Natural killer cell (primary cell): Measurements from ENCODE around the gene UNC13B. TPM values are rescaled to one million over a fixed set of nuclear protein-coding genes. Genes with fewer than 3 reads are reported as not detected.

Experiments used
- ATAC-seq, 3 donors: fragments of 150-1000 bp in 2 of 3; fragments of 200-7000 bp in 1 of 3; cut with Tn5 transposase; 1 replicate in 1 of 3; 2 replicates in 2 of 3; pipeline ENCODE4 v1.10.0; 2021; ENCODE audit warnings: mild to moderate bottlenecking in 2 of 3, moderate library complexity in 2 of 3
- DNase-seq, 2 donors: peaks; one replicate each; pipeline versions ENCODE4 v3.0.0 to v3.0.0-alpha.2; 2013 to 2021; ENCODE audit warnings: mixed read lengths in 1 of 2
- H3K27ac ChIP-seq: one replicate; pipeline ENCODE4 v1.5.1; 2013; ENCODE audit warnings: mild to moderate bottlenecking, low read length
- H3K27me3 ChIP-seq: one replicate; pipeline ENCODE4 v1.6.1; 2013; ENCODE audit warnings: low read length; ENCODE audit not compliant: control insufficient read depth, insufficient read depth
- H3K36me3 ChIP-seq: one replicate; pipeline ENCODE4 v1.6.1; 2013; ENCODE audit warnings: low read length; ENCODE audit not compliant: control insufficient read depth, insufficient read depth
- H3K4me1 ChIP-seq: one replicate; pipeline ENCODE4 v1.6.1; 2013; ENCODE audit warnings: low read length; ENCODE audit not compliant: control insufficient read depth, insufficient read depth
- H3K4me3 ChIP-seq: one replicate; pipeline ENCODE4 v1.5.1; 2013; ENCODE audit warnings: low read length
- H3K9me3 ChIP-seq: one replicate; pipeline ENCODE4 v1.6.1; 2013; ENCODE audit warnings: low read length; ENCODE audit not compliant: control insufficient read depth, insufficient read depth
- H3K27ac Mint-ChIP-seq, 2 donors: one replicate each; pipeline ENCODE4 v1.8.0; 2022; ENCODE audit warnings: mild to moderate bottlenecking in 2 of 2, mixed read lengths in 2 of 2, moderate library complexity in 1 of 2
- H3K27me3 Mint-ChIP-seq, 2 donors: one replicate each; pipeline ENCODE4 v1.8.0; 2022; ENCODE audit warnings: low read depth in 2 of 2, mixed read lengths in 2 of 2
- H3K36me3 Mint-ChIP-seq: one replicate; pipeline ENCODE4 v1.8.0; 2022; ENCODE audit warnings: mixed read lengths
- H3K4me1 Mint-ChIP-seq, 2 donors: one replicate each; pipeline ENCODE4 v1.8.0; 2022; ENCODE audit warnings: mixed read lengths in 2 of 2
- H3K4me3 Mint-ChIP-seq: one replicate; pipeline ENCODE4 v1.8.0; 2022; ENCODE audit warnings: mild to moderate bottlenecking, moderate library complexity, mixed read lengths
- H3K9me3 Mint-ChIP-seq, 2 donors: one replicate each; pipeline ENCODE4 v1.8.0; 2022; ENCODE audit warnings: mixed read lengths in 2 of 2
- WGBS: methylation state at CpG from one replicate; pipeline ENCODE4 v1.1.7; 2013; ENCODE audit warnings: missing lambda C conversion rate; ENCODE audit not compliant: insufficient coverage; 5-methylcytosine and 5-hydroxymethylcytosine counted together
- intact Hi-C: fragments of 100-400 bp; cut with micrococcal nuclease; formaldehyde crosslinking; loops from one replicate; pipeline ENCODE4 v1.14.2; 2022
- total RNA-seq, 4 donors: library from RNA; stranded (reverse); fragments of 120-200 nt in 1 of 4; gene quantifications; one replicate each; pipeline versions ENCODE4 v1.2.3 to v1.2.4, GENCODE V29; 2013 to 2022
- TF ChIP-seq, protein P1 (sequence below): fragments of 200-600 bp; IDR thresholded peaks from one replicate; pipeline ENCODE4 v1.8.0; 2022; ENCODE audit warnings: antibody characterized with exemption

The UNC13B gene
- total RNA-seq, 3 donors from 2014 or later (not counting 1 experiment from before 2014, with no cell fraction given) = 0.21 to 0.78 (median 0.27) TPM

DNA sequence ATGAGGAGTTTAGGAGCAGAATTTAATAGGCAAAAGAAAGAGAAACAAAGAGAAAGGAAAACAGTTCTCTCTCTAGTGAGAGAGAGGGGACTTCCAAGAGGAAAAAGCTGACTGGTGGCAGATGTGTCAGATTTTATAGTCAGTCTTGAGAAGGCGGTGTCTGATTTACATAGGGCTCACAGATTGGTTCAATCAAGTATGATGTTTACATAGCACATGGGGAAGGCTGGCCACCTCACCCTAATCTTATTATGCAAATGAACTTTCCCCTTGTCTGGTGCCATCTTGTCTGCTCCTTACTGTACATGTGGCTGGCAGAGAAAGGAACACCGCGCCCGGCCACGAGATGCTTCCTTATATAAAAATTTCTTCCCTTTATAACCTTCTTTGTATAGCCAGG lies 24.7 kb downstream of the UNC13B start:
- intact Hi-C loops = no loop called here
- TF ChIP-seq, protein P1, sequence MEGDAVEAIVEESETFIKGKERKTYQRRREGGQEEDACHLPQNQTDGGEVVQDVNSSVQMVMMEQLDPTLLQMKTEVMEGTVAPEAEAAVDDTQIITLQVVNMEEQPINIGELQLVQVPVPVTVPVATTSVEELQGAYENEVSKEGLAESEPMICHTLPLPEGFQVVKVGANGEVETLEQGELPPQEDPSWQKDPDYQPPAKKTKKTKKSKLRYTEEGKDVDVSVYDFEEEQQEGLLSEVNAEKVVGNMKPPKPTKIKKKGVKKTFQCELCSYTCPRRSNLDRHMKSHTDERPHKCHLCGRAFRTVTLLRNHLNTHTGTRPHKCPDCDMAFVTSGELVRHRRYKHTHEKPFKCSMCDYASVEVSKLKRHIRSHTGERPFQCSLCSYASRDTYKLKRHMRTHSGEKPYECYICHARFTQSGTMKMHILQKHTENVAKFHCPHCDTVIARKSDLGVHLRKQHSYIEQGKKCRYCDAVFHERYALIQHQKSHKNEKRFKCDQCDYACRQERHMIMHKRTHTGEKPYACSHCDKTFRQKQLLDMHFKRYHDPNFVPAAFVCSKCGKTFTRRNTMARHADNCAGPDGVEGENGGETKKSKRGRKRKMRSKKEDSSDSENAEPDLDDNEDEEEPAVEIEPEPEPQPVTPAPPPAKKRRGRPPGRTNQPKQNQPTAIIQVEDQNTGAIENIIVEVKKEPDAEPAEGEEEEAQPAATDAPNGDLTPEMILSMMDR = no peak
- Histone ChIP-seq H3K4me3 (no peak overlapping the region), H3K27ac (no peak overlapping the region), H3K4me1 (no peaks in the 10 kb centered on the region), H3K36me3 (no peaks in the 10 kb centered on the region), H3K9me3 (peaks cover 4% of the 10 kb centered on the region), H3K27me3 (no peaks in the 10 kb centered on the region)
- H3K4me3 Mint-ChIP-seq = no peak overlapping the region
- 93% methylated on average over 5 of the region's 5 CpGs for WGBS
- no peaks in the 10 kb centered on the region for H3K9me3 Mint-ChIP-seq
- no peaks in the 10 kb centered on the region for H3K4me1 Mint-ChIP-seq
- DNase-seq = no peak
- no peak for ATAC-seq
- no peaks in the 10 kb centered on the region for H3K27me3 Mint-ChIP-seq
- no peak overlapping the region for H3K27ac Mint-ChIP-seq
- H3K36me3 Mint-ChIP-seq = no peaks in the 10 kb centered on the region

DNA sequence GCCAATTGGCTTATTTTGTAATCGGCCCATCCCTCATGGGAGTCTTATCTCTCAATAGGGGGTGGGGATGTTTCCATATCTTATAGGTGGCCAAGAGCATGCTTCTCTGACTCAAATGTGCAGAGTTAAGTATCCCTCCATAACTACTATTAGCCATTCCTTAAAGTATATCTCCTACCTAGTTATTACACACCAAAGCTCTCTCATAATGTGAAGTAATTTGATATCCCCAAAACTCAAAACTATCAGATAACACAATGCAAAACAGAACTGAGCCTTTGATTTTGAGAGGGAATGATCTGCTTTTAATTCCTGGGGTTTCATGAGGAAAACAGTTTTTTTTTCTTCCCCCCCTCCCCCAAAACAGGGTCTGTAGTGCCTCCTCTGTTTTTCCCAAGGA lies 28.4 kb downstream of the UNC13B start:
- intact Hi-C loops = no loop called here
- Mint-ChIP-seq H3K27ac (no peak overlapping the region), H3K4me3 (no peak overlapping the region), H3K9me3 (peaks cover 0 to 2% of the 10 kb centered on the region in 2 donors), H3K4me1 (no peaks in the 10 kb centered on the region), H3K36me3 (no peaks in the 10 kb centered on the region), H3K27me3 (peaks cover 0 to under 1% of the 10 kb centered on the region in 2 donors)
- ATAC-seq (no peak), DNase-seq (no peak)
- Histone ChIP-seq H3K4me3 (no peak overlapping the region), H3K36me3 (no peaks in the 10 kb centered on the region), H3K4me1 (no peaks in the 10 kb centered on the region), H3K9me3 (peaks cover 21% of the 10 kb centered on the region), H3K27ac (no peak overlapping the region), H3K27me3 (no peaks in the 10 kb centered on the region)
- 100% methylated on average over 1 of the region's 1 CpG for WGBS
- TF ChIP-seq, protein P1 = no peak

DNA sequence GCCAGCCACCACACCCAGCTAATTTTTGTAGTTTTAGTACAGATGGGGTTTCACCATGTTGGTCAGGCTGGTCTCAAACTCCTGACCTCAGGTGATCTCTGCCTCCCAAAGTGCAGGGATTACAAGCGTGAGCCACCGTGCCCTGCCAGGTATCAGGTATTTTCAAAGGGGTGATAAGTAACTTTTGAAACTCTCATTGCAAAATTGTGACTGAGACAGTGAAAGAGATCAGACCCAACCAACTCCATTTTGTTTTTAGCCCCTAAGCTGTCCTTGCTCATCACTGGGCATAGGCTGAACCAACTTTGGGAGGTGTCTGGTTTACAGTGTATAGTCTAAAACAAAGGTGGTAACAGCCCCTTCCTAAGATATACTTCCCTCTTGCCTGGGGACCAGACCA lies 29.3 kb downstream of the UNC13B start:
- no peaks in the 10 kb centered on the region for H3K27me3 ChIP-seq
- H3K27ac ChIP-seq = no peak overlapping the region
- Mint-ChIP-seq H3K27ac (no peak overlapping the region), H3K9me3 (peaks cover 0 to 2% of the 10 kb centered on the region in 2 donors), H3K36me3 (no peaks in the 10 kb centered on the region), H3K4me1 (no peaks in the 10 kb centered on the region), H3K4me3 (no peak overlapping the region), H3K27me3 (peaks cover 0 to 6% of the 10 kb centered on the region in 2 donors)
- no peak overlapping the region for H3K4me3 ChIP-seq
- no peak for ATAC-seq
- no peaks in the 10 kb centered on the region for H3K36me3 ChIP-seq
- no peaks in the 10 kb centered on the region for H3K4me1 ChIP-seq
- H3K9me3 ChIP-seq = peaks cover 21% of the 10 kb centered on the region
- TF ChIP-seq, protein P1 = no peak
- intact Hi-C loops = no loop called here
- DNase-seq = no peak
- 97% methylated on average over 2 of the region's 2 CpGs for WGBS

DNA sequence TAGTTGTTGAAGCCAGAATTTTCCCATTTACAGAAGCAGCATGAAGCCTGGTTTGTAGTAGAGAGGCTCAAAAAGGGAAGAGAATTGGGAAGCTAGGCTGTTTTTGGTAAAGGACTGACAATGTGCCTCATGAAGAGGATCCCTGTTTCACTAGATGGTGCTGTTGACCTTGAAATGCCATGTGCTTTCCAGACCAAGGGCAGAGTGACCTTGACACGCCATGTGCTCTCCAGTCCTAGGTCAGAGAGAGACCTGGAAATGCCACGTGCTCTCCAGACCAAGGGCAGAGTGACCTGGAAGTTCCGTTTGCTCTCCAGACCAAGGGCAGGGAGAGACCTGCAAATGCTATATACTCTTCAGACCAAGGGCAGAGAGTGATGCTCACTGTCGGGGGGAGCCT lies 32.0 kb downstream of the UNC13B start:
- Histone ChIP-seq H3K4me3 (no peak overlapping the region), H3K36me3 (no peaks in the 10 kb centered on the region), H3K9me3 (peaks cover 21% of the 10 kb centered on the region), H3K27ac (no peak overlapping the region), H3K4me1 (no peaks in the 10 kb centered on the region), H3K27me3 (no peaks in the 10 kb centered on the region)
- TF ChIP-seq, protein P1 = no peak
- Mint-ChIP-seq H3K36me3 (no peaks in the 10 kb centered on the region), H3K27me3 (peaks cover 3 to 6% of the 10 kb centered on the region in 2 donors), H3K4me3 (no peak overlapping the region), H3K4me1 (no peaks in the 10 kb centered on the region), H3K27ac (no peak overlapping the region), H3K9me3 (peaks cover 0 to 2% of the 10 kb centered on the region in 2 donors)
- DNase-seq (no peak), ATAC-seq (no peak)
- intact Hi-C loops = no loop called here
- WGBS = 89% methylated on average over 4 of the region's 4 CpGs
